Measurements from ENCODE around the gene TOMM20. TPM values are rescaled to one million over a fixed set of nuclear protein-coding genes. Genes with fewer than 3 reads are reported as not detected.

The TOMM20 gene
- total and polyA plus RNA-seq, 2 of the 8 experiments (the other 6 are each of a cell fraction or from before 2014, with no cell fraction given): 71.4 to 168 TPM

- TF ChIP-seq SP1 (IDR thresholded peaks at IDR 0.05; ENCODE audit: low read depth, low read length) (no peak), JUND (IDR thresholded peaks at IDR 0.05; ENCODE audit: low read length) (no peak), GTF2F1 (IDR thresholded peaks at IDR 0.05; ENCODE audit: borderline replicate concordance, low read depth, low read length) (no peak), JUN (IDR thresholded peaks at IDR 0.05; ENCODE audit: low read depth, low read length) (no peak), CHD1 (IDR thresholded peaks at IDR 0.05; ENCODE audit: low read depth, low read length) (no peak), KDM4A (IDR thresholded peaks at IDR 0.05; ENCODE audit: low read depth, low read length, severe bottlenecking) (no peak), NANOG (IDR thresholded peaks at IDR 0.05; ENCODE audit: insufficient read depth, low read depth, low read length, poor library complexity, severe bottlenecking) (no peak), RNF2 (IDR thresholded peaks at IDR 0.05; ENCODE audit: borderline replicate concordance, low read depth, low read length, missing control alignments, poor library complexity, severe bottlenecking) (no peak), YY1 (IDR thresholded peaks at IDR 0.05; ENCODE audit: low read depth, low read length) (no peak)
These were observed 39.7 kb upstream of the TOMM20 start (continued) for GRCh38 chr1:235168375-235168774.

Measured in H1 (cell line).